Measurements from ENCODE around the gene OOSP4B.
"Not testable (repeated sequence)": the region's sequence is repeated elsewhere in the genome, so short reads cannot be mapped to it uniquely, and the experiment has no call there.

The OOSP4B gene

DNA sequence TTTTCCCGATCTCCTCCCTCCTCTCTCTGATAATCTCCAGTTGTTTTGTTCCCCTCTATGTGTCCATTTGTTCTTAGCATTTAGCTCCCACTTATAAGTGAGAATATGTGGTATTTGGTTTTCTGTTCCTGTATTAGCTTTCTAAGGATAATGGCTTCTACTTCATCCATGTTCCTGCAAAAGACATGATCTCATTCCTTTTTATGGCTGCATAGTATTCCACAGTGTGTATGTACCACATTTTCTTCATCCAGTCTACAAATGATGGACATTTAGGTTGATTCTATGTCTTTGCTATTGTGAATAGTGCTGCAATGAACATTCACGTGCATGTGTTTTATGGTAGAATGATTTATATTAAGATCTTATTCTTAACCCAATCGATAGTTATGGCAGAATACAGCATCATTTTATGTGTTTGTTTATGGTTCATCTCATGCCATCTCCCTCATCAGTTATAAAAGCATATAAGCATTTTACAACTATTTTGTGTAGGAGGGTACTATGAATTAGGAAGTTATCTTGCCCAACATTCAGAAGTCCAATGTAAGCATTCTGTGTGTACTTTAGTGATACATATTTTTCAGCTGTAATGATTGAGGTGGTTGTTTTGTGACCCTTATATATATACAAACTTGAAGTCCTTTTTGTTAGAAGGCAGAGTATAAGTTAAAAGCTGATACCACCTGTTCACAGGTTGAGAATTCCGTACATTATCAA is 42.7 kb downstream of the OOSP4B start:
- in situ Hi-C loops (cut with MboI; ENCODE audit: low sequenced_read_pairs) = no loop called here

DNA sequence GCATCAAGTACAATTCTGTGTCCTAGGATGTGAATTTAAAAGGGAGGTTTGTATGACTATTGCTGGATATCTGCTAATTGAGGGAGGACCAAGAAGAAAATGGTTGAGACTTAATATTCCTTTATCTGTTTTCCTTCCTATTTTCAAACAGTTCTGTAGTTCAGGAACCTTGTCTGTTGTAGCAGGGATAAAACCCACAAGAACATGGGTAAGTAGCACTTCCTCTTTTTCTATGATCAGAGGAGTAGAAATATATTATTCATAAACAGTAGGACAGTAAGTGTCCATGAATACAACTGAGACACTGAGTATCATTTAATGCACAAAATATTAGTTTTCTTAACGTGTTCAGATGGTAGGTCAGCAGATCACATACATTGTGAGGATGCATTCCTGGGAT is 47.1 kb downstream of the OOSP4B start:
- in situ Hi-C loops (cut with MboI; ENCODE audit: low sequenced_read_pairs) = no loop called here

DNA sequence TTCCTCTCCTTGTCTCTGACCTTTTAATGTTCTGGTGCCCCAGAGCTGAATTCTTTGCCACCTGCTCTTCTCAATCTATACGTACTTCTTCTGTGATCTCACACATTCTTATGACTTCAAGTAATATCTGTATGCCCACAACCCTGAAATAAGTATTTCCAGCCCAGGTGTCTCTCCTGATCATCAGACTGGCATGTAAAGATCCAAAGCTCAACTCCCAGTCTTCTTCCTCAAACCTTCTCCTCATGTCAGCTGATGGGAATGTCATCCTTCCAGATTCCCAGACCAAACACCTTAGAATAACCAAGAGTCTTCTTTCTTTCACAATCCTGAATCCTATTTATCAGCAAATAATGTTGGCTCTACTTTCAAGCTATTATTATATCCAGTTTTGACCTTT is 48.8 kb downstream of the OOSP4B start:
- in situ Hi-C loops (cut with MboI; ENCODE audit: low sequenced_read_pairs) = no loop called here

DNA sequence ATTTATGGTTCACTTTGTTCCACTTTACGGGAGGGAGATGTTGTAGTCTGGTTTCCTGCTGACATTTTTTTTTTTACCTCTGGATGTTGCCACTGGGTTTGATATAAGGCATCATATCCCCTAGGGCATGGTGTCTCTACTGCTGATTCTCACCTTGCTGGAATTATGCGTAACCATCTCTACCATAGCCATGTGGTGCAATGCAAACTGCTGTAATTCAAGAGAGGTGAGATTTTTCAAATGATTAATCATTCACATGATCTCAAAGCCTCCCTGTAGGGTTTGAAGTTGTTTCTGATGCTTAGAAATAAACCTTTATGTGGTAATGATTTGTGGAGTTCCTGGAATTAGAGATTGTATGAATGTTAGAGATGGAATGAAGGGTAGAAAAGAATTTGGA is 52.5 kb downstream of the OOSP4B start:
- in situ Hi-C loops (cut with MboI; ENCODE audit: low sequenced_read_pairs) = no loop called here

DNA sequence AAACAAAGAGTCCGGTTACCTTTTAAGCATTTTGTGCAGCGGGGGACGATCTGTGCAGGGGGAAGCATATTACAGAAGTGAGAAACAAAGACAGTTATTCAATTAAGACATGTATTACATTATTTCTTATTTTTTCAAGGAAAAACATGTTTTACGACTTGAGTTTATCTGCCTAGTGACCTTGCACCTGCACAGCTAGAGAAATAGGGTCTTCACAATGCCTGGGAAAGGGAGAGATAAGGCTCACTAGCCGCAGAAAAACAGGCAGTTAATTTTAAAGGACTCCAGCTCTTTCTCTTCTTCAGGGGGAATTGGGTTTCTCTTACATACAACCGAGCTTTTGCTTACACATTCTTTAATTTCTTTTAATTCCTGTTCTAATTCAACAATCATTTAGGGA is 54.7 kb downstream of the OOSP4B start:
- in situ Hi-C loops (cut with MboI; ENCODE audit: low sequenced_read_pairs) = not testable (repeated sequence)

DNA sequence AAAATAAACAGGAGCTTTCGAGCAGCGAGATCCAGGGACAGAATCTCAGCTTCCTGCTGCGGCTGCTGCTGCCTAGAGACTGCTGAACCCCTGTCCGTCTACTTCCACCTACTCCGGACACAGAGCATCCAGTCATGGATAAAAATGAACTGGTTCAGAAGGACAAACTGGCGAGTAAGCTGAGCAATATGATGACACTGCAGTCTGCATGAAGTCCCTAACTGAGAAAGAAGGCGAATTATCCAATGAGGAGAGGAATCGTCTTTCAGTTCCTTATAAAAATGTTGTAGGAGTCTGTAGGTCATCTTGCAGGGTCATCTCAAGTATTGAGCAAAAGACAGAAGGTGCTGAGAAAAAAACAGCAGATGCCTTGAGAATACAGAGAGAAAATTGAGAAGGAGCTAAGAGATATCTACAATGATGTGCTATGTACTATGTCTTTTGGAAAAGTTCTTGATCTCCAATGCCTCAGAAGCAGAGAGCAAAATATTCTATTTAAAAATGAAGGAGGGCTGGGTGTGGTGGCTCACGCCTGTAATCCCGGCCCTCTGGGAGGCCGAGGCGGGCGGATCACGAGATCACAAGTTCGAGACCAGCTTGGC is 60.3 kb downstream of the OOSP4B start:
- in situ Hi-C loops (cut with MboI; ENCODE audit: low sequenced_read_pairs) = no loop called here

DNA sequence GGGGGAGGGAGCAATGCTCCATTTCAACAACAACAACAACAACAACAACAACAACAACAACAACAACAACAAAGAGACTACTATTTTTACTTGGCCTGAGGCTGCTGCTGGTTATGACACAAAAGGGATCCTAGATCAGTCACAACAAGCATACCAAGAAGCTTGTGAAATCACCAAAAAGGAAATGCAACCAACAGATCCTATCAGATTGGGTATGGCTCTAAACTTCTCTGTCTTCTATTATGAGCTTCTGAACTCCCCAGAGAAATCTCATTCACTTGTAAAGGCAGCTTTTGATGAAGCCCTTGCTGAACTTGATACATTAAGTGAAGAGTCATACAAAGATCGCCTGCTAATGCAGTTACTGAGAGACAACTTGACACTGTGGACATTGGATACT is 61.0 kb downstream of the OOSP4B start:
- in situ Hi-C loops (cut with MboI; ENCODE audit: low sequenced_read_pairs) = no loop called here

DNA sequence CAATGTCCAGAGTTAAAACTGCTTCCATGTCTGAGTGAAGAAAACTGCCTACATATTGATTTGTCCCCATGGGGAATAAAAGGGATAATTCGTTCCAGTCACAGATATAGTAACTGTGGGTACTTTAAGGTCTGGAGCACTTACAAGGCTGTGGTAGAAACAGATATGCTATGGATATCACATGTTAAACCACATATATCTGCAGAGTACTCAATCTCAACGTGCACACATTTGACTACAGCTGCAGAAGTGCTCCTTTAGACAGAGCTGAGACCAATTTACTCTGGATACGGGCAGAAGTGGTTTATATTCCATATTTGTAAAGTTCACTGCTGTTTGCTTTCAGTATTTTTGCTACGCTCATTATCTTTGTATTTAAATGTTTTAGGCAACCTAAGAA is 61.8 kb downstream of the OOSP4B start:
- in situ Hi-C loops (cut with MboI; ENCODE audit: low sequenced_read_pairs) = no loop called here

DNA sequence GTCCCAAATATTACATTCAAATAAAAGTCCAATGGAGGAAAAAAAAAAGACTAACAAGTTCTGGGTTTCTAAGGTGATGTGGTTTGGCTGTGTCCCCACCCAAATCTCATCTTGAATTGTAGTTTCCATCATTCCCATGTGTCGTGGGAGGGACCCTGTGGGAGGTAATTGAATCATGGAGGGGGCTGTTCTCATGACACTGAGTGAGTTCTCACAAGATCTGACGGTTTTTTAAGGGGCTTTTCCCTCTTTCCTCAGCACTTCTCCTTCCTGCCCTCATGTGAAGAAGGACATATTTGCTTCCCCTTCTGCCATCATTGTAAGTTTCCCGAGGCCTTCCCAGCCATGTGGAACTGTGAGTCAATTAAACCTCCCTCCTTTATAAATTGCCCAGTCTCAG is 63.6 kb downstream of the OOSP4B start:
- in situ Hi-C loops (cut with MboI; ENCODE audit: low sequenced_read_pairs) = no loop called here

Data from hTERT RPE-1 (cell line).